ENCODE data around the gene AKR1A1. TPM values are rescaled to one million over a fixed set of nuclear protein-coding genes. Genes with fewer than 3 reads are reported as not detected.

The AKR1A1 gene
- total and polyA plus RNA-seq, 2 of the 8 experiments (the other 6 are each of a cell fraction or from before 2014, with no cell fraction given), result 344 to 435 TPM

DNA sequence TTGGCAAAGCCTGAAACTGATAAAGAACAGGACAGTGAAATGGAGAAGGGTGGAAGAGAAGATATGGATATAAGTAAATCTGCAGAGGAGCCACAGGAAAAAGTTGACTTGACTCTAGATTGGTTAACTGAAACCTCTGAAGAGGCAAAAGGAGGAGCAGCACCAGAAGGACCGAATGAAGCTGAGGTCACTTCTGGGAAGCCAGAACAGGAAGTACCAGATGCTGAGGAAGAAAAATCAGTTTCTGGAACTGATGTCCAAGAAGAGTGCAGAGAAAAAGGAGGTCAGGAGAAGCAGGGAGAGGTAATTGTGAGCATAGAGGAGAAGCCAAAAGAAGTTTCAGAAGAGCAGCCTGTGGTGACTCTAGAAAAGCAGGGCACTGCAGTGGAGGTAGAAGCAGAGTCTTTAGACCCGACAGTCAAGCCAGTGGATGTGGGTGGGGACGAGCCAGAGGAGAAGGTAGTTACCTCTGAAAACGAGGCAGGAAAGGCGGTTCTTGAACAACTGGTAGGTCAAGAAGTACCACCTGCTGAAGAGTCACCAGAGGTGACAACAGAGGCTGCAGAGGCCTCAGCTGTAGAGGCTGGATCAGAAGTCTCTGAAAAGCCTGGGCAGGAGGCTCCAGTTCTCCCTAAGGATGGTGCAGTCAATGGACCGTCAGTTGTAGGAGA is 56.9 kb downstream of the AKR1A1 start:
- WGBS, 2 experiments (ENCODE audit: extremely low coverage in 1 of 2, insufficient coverage in 1 of 2, insufficient read length in 1 of 2, insufficient replicate concordance in 2 of 2, low coverage in 1 of 2, low lambda C conversion rate in 2 of 2, missing lambda C conversion rate in 1 of 2), result 77% methylated on average over 6 of the region's 6 CpGs; no CpG with 5 or more reads in 1 of the 2 experiments
- H3K79me2 ChIP-seq (ENCODE audit: control insufficient read depth in 1 of 2, insufficient read depth in 2 of 2, low read length in 2 of 2), result peaks cover 0 to 84% of the 10 kb centered on the region in 2 experiments
- no peak for DNase-seq (ENCODE audit: low read depth in 1 of 2, low spot score in 2 of 2)

More for the DNA sequence above, 56.9 kb downstream of the AKR1A1 start:
- Histone ChIP-seq H3K18ac (ENCODE audit: extremely low read depth, low read length) (no peak overlapping the region), H3K9me3 (ENCODE audit: insufficient read depth in 2 of 2, low read depth in 1 of 2, low read length in 1 of 2) (no peaks in the 10 kb centered on the region), H2BK5ac (ENCODE audit: low read depth, low read length) (no peak overlapping the region), H3K9ac (replicated peaks in 1 of 4; ENCODE audit: extremely low read depth in 1 of 4, low read depth in 3 of 4, low read length in 3 of 4) (no peak overlapping the region), H3K14ac (ENCODE audit: insufficient read length) (no peak overlapping the region), H2AFZ (ENCODE audit: low read length) (no peak overlapping the region), H2BK12ac (ENCODE audit: low read depth, low read length) (no peak overlapping the region), H3K4ac (replicated peaks; ENCODE audit: insufficient read length, low read depth, low read length) (no peak overlapping the region), H3K27ac (ENCODE audit: low read depth, low read length) (no peak overlapping the region), H4K8ac (ENCODE audit: extremely low read depth, insufficient read depth, low read length) (no peak overlapping the region), H2BK15ac (ENCODE audit: low read length) (no peak overlapping the region), H4K5ac (ENCODE audit: insufficient read length, low read depth, low read length) (no peak overlapping the region), H4K91ac (replicated peaks; ENCODE audit: insufficient read length, low read length) (no peak overlapping the region), H3K23me2 (ENCODE audit: low read depth, low read length) (no peaks in the 10 kb centered on the region), H3K27me3 (replicated peaks in 1 of 4; ENCODE audit: control insufficient read depth in 3 of 4, extremely low read depth in 1 of 4, insufficient read depth in 3 of 4, low read length in 3 of 4) (no peaks in the 10 kb centered on the region), H3K36me3 (ENCODE audit: control insufficient read depth in 2 of 4, insufficient read depth in 4 of 4, low read length in 3 of 4) (peaks cover 21 to 87% (median 71%) of the 10 kb centered on the region in 4 experiments; a peak in 7 of 8 replicates), H3K4me2 (ENCODE audit: insufficient read depth in 1 of 2, low read depth in 2 of 2, low read length in 2 of 2) (no peak overlapping the region), H3K4me1 (replicated peaks in 1 of 4; ENCODE audit: control insufficient read depth in 3 of 4, insufficient read depth in 4 of 4, low read length in 3 of 4) (no peaks in the 10 kb centered on the region), H3K56ac (replicated peaks; ENCODE audit: insufficient read length, low read depth, low read length) (no peak overlapping the region), H3K23ac (ENCODE audit: insufficient read length) (no peak overlapping the region), H3K79me1 (ENCODE audit: low read depth, low read length) (peaks cover 1% of the 10 kb centered on the region), H2BK20ac (ENCODE audit: low read length) (no peak overlapping the region), H3K4me3 (ENCODE audit: extremely low read depth in 1 of 4, insufficient read depth in 2 of 4, low read depth in 3 of 4, low read length in 4 of 4) (no peak overlapping the region), H2AK5ac (ENCODE audit: low read depth, low read length) (no peak overlapping the region), H4K20me1 (replicated peaks in 1 of 2; ENCODE audit: control insufficient read depth in 1 of 2, insufficient read depth in 2 of 2, low read length in 2 of 2) (peaks cover 13 to 14% of the 10 kb centered on the region in 2 experiments), H2BK120ac (replicated peaks; ENCODE audit: low read depth, low read length) (no peak overlapping the region)
- TF ChIP-seq CREB1 (IDR thresholded peaks at IDR 0.05) (no peak), POLR2A (IDR thresholded peaks at IDR 0.05; ENCODE audit: control extremely low read depth in 1 of 2, low read depth in 2 of 2, low read length in 2 of 2) (peak in 1 of 2 experiments; percentile 30; a peak in 1 of 3 replicates), POLR2AphosphoS5 (IDR thresholded peaks at IDR 0.05; ENCODE audit: low read depth, low read length) (peak; percentile 69; the same call in 1 of the 2 replicates), RXRA (IDR thresholded peaks at IDR 0.05; ENCODE audit: insufficient read depth, low read depth, low read length) (no peak)
- TF ChIP-seq, protein P1, sequence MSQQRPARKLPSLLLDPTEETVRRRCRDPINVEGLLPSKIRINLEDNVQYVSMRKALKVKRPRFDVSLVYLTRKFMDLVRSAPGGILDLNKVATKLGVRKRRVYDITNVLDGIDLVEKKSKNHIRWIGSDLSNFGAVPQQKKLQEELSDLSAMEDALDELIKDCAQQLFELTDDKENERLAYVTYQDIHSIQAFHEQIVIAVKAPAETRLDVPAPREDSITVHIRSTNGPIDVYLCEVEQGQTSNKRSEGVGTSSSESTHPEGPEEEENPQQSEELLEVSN (IDR thresholded peaks at IDR 0.05), result no peak
- TF ChIP-seq, protein P2, sequence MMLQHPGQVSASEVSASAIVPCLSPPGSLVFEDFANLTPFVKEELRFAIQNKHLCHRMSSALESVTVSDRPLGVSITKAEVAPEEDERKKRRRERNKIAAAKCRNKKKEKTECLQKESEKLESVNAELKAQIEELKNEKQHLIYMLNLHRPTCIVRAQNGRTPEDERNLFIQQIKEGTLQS (IDR thresholded peaks at IDR 0.05; ENCODE audit: insufficient read depth, low read depth, low read length), result no peak
- ChIA-PET POLR2A (ENCODE audit: partially characterized antibody) (interaction anchor here (0.9 to 10.9 kb wide), 5 partner anchors 11 to 23 kb away, joined by 3 to 90 read pairs (median 7); partner anchors contain the start of gene NASP), CTCF (ENCODE audit: partially characterized antibody) (no interaction called here)
- FAIRE-seq, result no peak
